IMR-90 (cell line): ENCODE measurements around the gene BEST1. TPM values are rescaled to one million over a fixed set of nuclear protein-coding genes. Genes with fewer than 3 reads are reported as not detected.

Experiments
- ATAC-seq: fragments of 200-7000 bp; cut with Tn5 transposase; 2 replicates; pipeline ENCODE4 v1.9.1; 2020; ENCODE audit warnings: low read depth, mild to moderate bottlenecking, moderate library complexity
- BruUV-seq: library from RNA; stranded (reverse); fragments of 400-500 nt; replicated peaks from 2 replicates; lab custom pipeline; 2021; lab: Mats Ljungman, UMichigan
- CTCF ChIA-PET: fragments of 300-600 bp; formaldehyde crosslinking; extraction: SDS; loops from one replicate; lab custom pipeline; 2021; ENCODE audit warnings: antibody characterized with exemption; lab: Yijun Ruan, JAX
- POLR2A ChIA-PET: fragments of 300-600 bp; sonication (Branson Sonifier 250); formaldehyde crosslinking; loops from one replicate; lab custom pipeline; 2022; ENCODE audit warnings: antibody characterized with exemption; ENCODE audit not compliant: unreplicated experiment; lab: Charles Lee
- DNase-seq: peaks from one replicate; pipeline ENCODE4 v3.0.0; 2013
- H2AFZ ChIP-seq: replicated peaks from 2 replicates; pipeline ENCODE3; 2013; ENCODE audit warnings: low read length, mild to moderate bottlenecking; ENCODE audit not compliant: poor library complexity
- H2AK5ac ChIP-seq: 2 replicates; pipeline ENCODE4 v1.6.1; 2013; ENCODE audit warnings: low read depth, low read length, inconsistent platforms
- H2AK9ac ChIP-seq: replicated peaks from 2 replicates; pipeline ENCODE3; 2013; ENCODE audit warnings: mild to moderate bottlenecking, low read depth, low read length, moderate library complexity; ENCODE audit not compliant: poor library complexity
- H2BK120ac ChIP-seq: 2 replicates; pipeline ENCODE4 v1.6.1; 2013; ENCODE audit warnings: low read depth, low read length, inconsistent platforms
- H2BK15ac ChIP-seq: 3 replicates; pipeline ENCODE4 v1.6.1; 2013; ENCODE audit warnings: low read depth, low read length, inconsistent platforms
- H2BK20ac ChIP-seq: 2 replicates; pipeline ENCODE4 v1.6.1; 2013; ENCODE audit warnings: low read depth, mild to moderate bottlenecking, inconsistent platforms, low read length, moderate library complexity
- H2BK5ac ChIP-seq: 2 replicates; pipeline ENCODE4 v1.6.1; 2013; ENCODE audit warnings: mild to moderate bottlenecking, low read depth, low read length, inconsistent platforms; ENCODE audit not compliant: poor library complexity, severe bottlenecking
- H3K14ac ChIP-seq: replicated peaks from 2 replicates; pipeline ENCODE4 v1.6.1; 2013; ENCODE audit warnings: low read depth, low read length, inconsistent platforms
- H3K18ac ChIP-seq: 2 replicates; pipeline ENCODE4 v1.6.1; 2013; ENCODE audit warnings: low read depth, low read length, control low read depth
- H3K23ac ChIP-seq: 2 replicates; pipeline ENCODE4 v1.6.1; 2013; ENCODE audit warnings: low read depth, low read length, inconsistent platforms
- H3K27ac ChIP-seq: 2 replicates; pipeline ENCODE4 v1.5.1; 2013; ENCODE audit warnings: mild to moderate bottlenecking, control low read depth, low read length; ENCODE audit not compliant: insufficient read depth
- H3K27me3 ChIP-seq: 2 replicates; pipeline ENCODE4 v1.6.1; 2013; ENCODE audit warnings: low read length; ENCODE audit not compliant: control insufficient read depth, insufficient read depth
- H3K36me3 ChIP-seq: 2 replicates; pipeline ENCODE4 v1.6.1; 2013; ENCODE audit warnings: low read length, mixed read lengths; ENCODE audit not compliant: control insufficient read depth, insufficient read depth
- H3K4ac ChIP-seq: 2 replicates; pipeline ENCODE4 v1.6.1; 2013; ENCODE audit warnings: low read depth, low read length, inconsistent platforms
- H3K4me1 ChIP-seq: 2 replicates; pipeline ENCODE4 v1.6.1; 2013; ENCODE audit warnings: low read length, mixed read lengths; ENCODE audit not compliant: control insufficient read depth, insufficient read depth
- H3K4me2 ChIP-seq: 2 replicates; pipeline ENCODE4 v1.6.1; 2013; ENCODE audit warnings: low read depth, mild to moderate bottlenecking, control low read depth, low read length, moderate library complexity
- H3K4me3 ChIP-seq: 2 replicates; pipeline ENCODE4 v1.5.1; 2013; ENCODE audit warnings: low read depth, mild to moderate bottlenecking, control low read depth, low read length, moderate library complexity; ENCODE audit not compliant: insufficient read depth
- H3K56ac ChIP-seq: 2 replicates; pipeline ENCODE4 v1.6.1; 2013; ENCODE audit warnings: low read length, inconsistent platforms; ENCODE audit not compliant: insufficient read depth; ENCODE audit errors: extremely low read depth
- H3K79me1 ChIP-seq, 2 experiments: 2 replicates each; pipeline ENCODE4 v1.6.1; 2013; ENCODE audit warnings: low read length in 2 of 2, inconsistent platforms in 1 of 2, low read depth in 1 of 2
- H3K9ac ChIP-seq: 2 replicates; pipeline ENCODE4 v1.6.1; 2013; ENCODE audit warnings: low read depth, low read length, control low read depth
- H3K9me1 ChIP-seq: 2 replicates; pipeline ENCODE4 v1.6.1; 2013; ENCODE audit warnings: low read length, inconsistent platforms; ENCODE audit not compliant: insufficient read depth
- H3K9me3 ChIP-seq: 2 replicates; pipeline ENCODE4 v1.6.1; 2013; ENCODE audit warnings: low read length; ENCODE audit not compliant: control insufficient read depth, insufficient read depth
- H4K20me1 ChIP-seq: 2 replicates; pipeline ENCODE4 v1.6.1; 2013; ENCODE audit warnings: low read length, inconsistent platforms; ENCODE audit not compliant: insufficient read depth
- H4K5ac ChIP-seq: 2 replicates; pipeline ENCODE4 v1.6.1; 2013; ENCODE audit warnings: mild to moderate bottlenecking, low read depth, low read length, control low read depth
- H4K8ac ChIP-seq, 2 experiments: 2 replicates each; pipeline ENCODE4 v1.6.1; 2013; ENCODE audit warnings: low read depth in 2 of 2, low read length in 2 of 2, control low read depth in 1 of 2, inconsistent platforms in 1 of 2
- H4K91ac ChIP-seq: 2 replicates; pipeline ENCODE4 v1.6.1; 2013; ENCODE audit warnings: low read depth, low read length, inconsistent platforms; ENCODE audit not compliant: insufficient read depth
- CEBPB ChIP-seq: IDR thresholded peaks from 2 replicates; pipeline ENCODE4 v1.6.1; 2012; ENCODE audit warnings: low read depth, low read length, improper control_type of control experiment
- MXI1 ChIP-seq: IDR thresholded peaks from 2 replicates; pipeline ENCODE4 v1.6.1; 2012; ENCODE audit warnings: low read depth, mild to moderate bottlenecking, low read length, moderate library complexity, borderline replicate concordance
- WGBS, 2 experiments: methylation state at CpG; one replicate each; pipeline versions ENCODE4 v1.1.5 to v1.1.7; 2013; ENCODE audit warnings: missing lambda C conversion rate in 2 of 2; ENCODE audit not compliant: insufficient read length in 1 of 2; ENCODE audit errors: extremely low coverage in 2 of 2; 5-methylcytosine and 5-hydroxymethylcytosine counted together
- dilution Hi-C: fragments of 300-500 bp; cut with HindIII; formaldehyde crosslinking; loops from one replicate; pipeline ENCODE4 v1.14.3; 2018; ENCODE audit warnings: low sequenced_read_pairs; ENCODE audit not compliant: unreplicated experiment
- in situ Hi-C: fragments of 300-500 bp; cut with MboI; formaldehyde crosslinking; loops from 3 replicates; pipeline ENCODE4 v1.14.3; 2019; ENCODE audit warnings: low sequenced_read_pairs, inconsistent platforms, mixed read lengths
- intact Hi-C: fragments of 100-400 bp; cut with micrococcal nuclease; formaldehyde crosslinking; loops from 2 replicates; pipeline ENCODE4 v1.10.0; 2022
- polyA plus RNA-seq, 3 experiments: library from polyadenylated mRNA; depleted of rRNA; stranded (reverse); fragments of >200 nt; gene quantifications; 2 replicates each; pipeline ENCODE4 v1.2.3, GENCODE V29; 2012; ENCODE audit warnings: low replicate concordance in 1 of 3
- total RNA-seq: library from RNA; depleted of rRNA; stranded (reverse); fragments of >200 nt; gene quantifications from 2 replicates; pipeline ENCODE4 v1.2.3, GENCODE V29; 2012

BEST1 gene
- total and polyA plus RNA-seq, 2 of the 4 experiments (the other 2 are of a cell fraction) = 0.90 to 1.4 TPM

GRCh38 chr11:61948505-61948904 is 1.6 kb upstream of the BEST1 start:
- no peak overlapping the region for H4K91ac ChIP-seq
- H3K9me1 ChIP-seq = peaks cover 11% of the 10 kb centered on the region
- intact Hi-C loops = no loop called here
- peak overlapping the region; percentile 34; the same call in 1 of the 3 replicates for H2BK15ac ChIP-seq
- peak overlapping the region; percentile 25; the same call in 1 of the 2 replicates for H2BK120ac ChIP-seq
- DNase-seq (no peak), ATAC-seq (no peak)
- ChIA-PET CTCF (interaction anchor here (0.8 to 3.1 kb wide), 8 partner anchors 15 to 152 kb away, joined by 3 to 52 read pairs (median 6); no protein-coding TSS in a partner anchor), POLR2A (interaction anchor here (0.6 kb wide), 1 partner anchor 17 kb away, joined by 3 read pairs; no protein-coding TSS in a partner anchor)
- no peak overlapping the region for H3K9ac ChIP-seq
- H3K4ac ChIP-seq = peak overlapping the region; percentile 41
- H3K36me3 ChIP-seq = no peaks in the 10 kb centered on the region
- TF ChIP-seq CEBPB (peak; percentile 85), MXI1 (no peak)
- H3K23ac ChIP-seq = no peak overlapping the region
- peak overlapping the region; percentile 72; the same call in 1 of the 2 replicates for H2AK5ac ChIP-seq
- in situ Hi-C loops = loop anchor here (5.0 kb wide), 1 partner anchor 51 kb away; no protein-coding TSS in a partner anchor
- no CpG with 5 or more reads among the region's 7 CpGs for WGBS, 2 experiments
- peak overlapping the region; percentile 9; the same call in 1 of the 2 replicates for H2BK20ac ChIP-seq
- H3K4me2 ChIP-seq = no peak overlapping the region
- peak overlapping the region; percentile 19; the same call in 1 of the 2 replicates for H3K27ac ChIP-seq
- H3K9me3 ChIP-seq = no peaks in the 10 kb centered on the region
- no peak overlapping the region for H2AK9ac ChIP-seq
- H3K4me3 ChIP-seq = no peak overlapping the region
- H3K4me1 ChIP-seq = peaks cover 8% of the 10 kb centered on the region; the same call in 1 of the 2 replicates
- 0 out of 2 replicates have a peak overlapping the region, but pooled peaks have one; percentile 12 for H3K18ac ChIP-seq
- dilution Hi-C loops = no loop called here
- H3K56ac ChIP-seq = no peak overlapping the region
- no peak overlapping the region; the same call in 1 of the 2 replicates for H3K14ac ChIP-seq
- no peak overlapping the region for H2BK5ac ChIP-seq
- H4K8ac ChIP-seq = peak overlapping the region in 1 of 2 experiments; percentile 46; a peak in 2 of 4 replicates
- peaks cover 2% of the 10 kb centered on the region; the same call in 1 of the 2 replicates for H3K27me3 ChIP-seq
- peaks cover 0 to 6% of the 10 kb centered on the region in 2 experiments; a peak in 1 of 4 replicates for H3K79me1 ChIP-seq
- no TSS peak for BruUV-seq
- H4K5ac ChIP-seq = no peak overlapping the region
- no peaks in the 10 kb centered on the region for H4K20me1 ChIP-seq
- H2AFZ ChIP-seq = no peak overlapping the region
